ENCODE data around the gene PAQR5. TPM values are rescaled to one million over a fixed set of nuclear protein-coding genes. Genes with fewer than 3 reads are reported as not detected.

Gene PAQR5
- total RNA-seq, 1 donor from 2014 or later = 1.5 TPM

- Mint-ChIP-seq H3K4me1 (ENCODE audit: unreplicated experiment) (no peaks in the 10 kb centered on the region), H3K27me3 (ENCODE audit: unreplicated experiment) (no peaks in the 10 kb centered on the region), H3K27ac (ENCODE audit: unreplicated experiment) (no peak overlapping the region), H3K36me3 (ENCODE audit: unreplicated experiment) (no peaks in the 10 kb centered on the region), H3K9me3 (ENCODE audit: unreplicated experiment) (peaks cover 6% of the 10 kb centered on the region), H3K4me3 (ENCODE audit: unreplicated experiment) (no peak overlapping the region)
- TF ChIP-seq CTCF (IDR thresholded peaks at IDR 0.05) = no peak
- no peak for DNase-seq (ENCODE audit: extremely low spot score, unreplicated experiment)
These were observed 70.9 kb downstream of the PAQR5 start for GRCh38 chr15:69369631-69370030.

- no peaks in the 10 kb centered on the region for H3K36me3 Mint-ChIP-seq (ENCODE audit: unreplicated experiment)
- peaks cover 6% of the 10 kb centered on the region for H3K9me3 Mint-ChIP-seq (ENCODE audit: unreplicated experiment)
- H3K27me3 Mint-ChIP-seq (ENCODE audit: unreplicated experiment) = no peaks in the 10 kb centered on the region
- no peaks in the 10 kb centered on the region for H3K4me1 Mint-ChIP-seq (ENCODE audit: unreplicated experiment)
- no peak overlapping the region for H3K4me3 Mint-ChIP-seq (ENCODE audit: unreplicated experiment)
- no peak for DNase-seq (ENCODE audit: extremely low spot score, unreplicated experiment)
- TF ChIP-seq CTCF (IDR thresholded peaks at IDR 0.05) = no peak
- no peak overlapping the region for H3K27ac Mint-ChIP-seq (ENCODE audit: unreplicated experiment)
These were observed 74.7 kb downstream of the PAQR5 start for GRCh38 chr15:69373406-69373805.

GRCh38 chr15:69375151-69375790, 76.6 kb downstream of the PAQR5 start:
- Mint-ChIP-seq H3K27me3 (ENCODE audit: unreplicated experiment) (no peaks in the 10 kb centered on the region), H3K4me3 (ENCODE audit: unreplicated experiment) (no peak overlapping the region), H3K27ac (ENCODE audit: unreplicated experiment) (no peak overlapping the region), H3K4me1 (ENCODE audit: unreplicated experiment) (no peaks in the 10 kb centered on the region), H3K9me3 (ENCODE audit: unreplicated experiment) (peaks cover 6% of the 10 kb centered on the region), H3K36me3 (ENCODE audit: unreplicated experiment) (no peaks in the 10 kb centered on the region)
- no peak for TF ChIP-seq CTCF (IDR thresholded peaks at IDR 0.05)
- DNase-seq (ENCODE audit: extremely low spot score, unreplicated experiment) = no peak

- no peak for DNase-seq (ENCODE audit: extremely low spot score, unreplicated experiment)
- Mint-ChIP-seq H3K4me1 (ENCODE audit: unreplicated experiment) (no peaks in the 10 kb centered on the region), H3K27me3 (ENCODE audit: unreplicated experiment) (no peaks in the 10 kb centered on the region), H3K27ac (ENCODE audit: unreplicated experiment) (no peak overlapping the region), H3K4me3 (ENCODE audit: unreplicated experiment) (no peak overlapping the region), H3K36me3 (ENCODE audit: unreplicated experiment) (no peaks in the 10 kb centered on the region), H3K9me3 (ENCODE audit: unreplicated experiment) (peaks cover 6% of the 10 kb centered on the region)
- TF ChIP-seq CTCF (IDR thresholded peaks at IDR 0.05) = no peak
These were observed 78.7 kb downstream of the PAQR5 start for GRCh38 chr15:69377216-69377970.

GRCh38 chr15:69380100-69380725, 81.5 kb downstream of the PAQR5 start:
- DNase-seq (ENCODE audit: extremely low spot score, unreplicated experiment) = no peak
- H3K9me3 Mint-ChIP-seq (ENCODE audit: unreplicated experiment) = no peaks in the 10 kb centered on the region
- no peak overlapping the region for H3K27ac Mint-ChIP-seq (ENCODE audit: unreplicated experiment)
- H3K27me3 Mint-ChIP-seq (ENCODE audit: unreplicated experiment) = no peaks in the 10 kb centered on the region
- H3K36me3 Mint-ChIP-seq (ENCODE audit: unreplicated experiment) = no peaks in the 10 kb centered on the region
- no peak overlapping the region for H3K4me3 Mint-ChIP-seq (ENCODE audit: unreplicated experiment)
- H3K4me1 Mint-ChIP-seq (ENCODE audit: unreplicated experiment) = no peaks in the 10 kb centered on the region
- TF ChIP-seq CTCF (IDR thresholded peaks at IDR 0.05) = peak; percentile 28
